ENCODE results near the gene PPP1R13L.

GRCh38 chr19:45408830-45409556, 4.1 kb upstream of the PPP1R13L start:
- TF ChIP-seq CTCF (conservative IDR thresholded peaks at IDR 0.05; ENCODE audit: low read length): no peak
- TF ChIP-seq EZH2phosphoT487 (IDR thresholded peaks at IDR 0.05; ENCODE audit: borderline replicate concordance, low read depth, low read length): no peak

Data from OCI-LY7 (cell line).